K562 (cell line): ENCODE data around the gene SH3PXD2B. TPM values are rescaled to one million over a fixed set of nuclear protein-coding genes. Genes with fewer than 3 reads are reported as not detected.

Source experiments
- ATF1 ChIP-seq, 2 experiments: fragments of 450-650 bp in 1 of 2; IDR thresholded peaks; 2 replicates each; pipeline ENCODE4 v1.6.1; 2016; ENCODE audit warnings: missing compliant biosample characterization in 1 of 2, missing genetic modification characterization in 1 of 2
- CHCHD3 ChIP-seq: fragments of 250-450 bp; sonication (Bioruptor Pico); IDR thresholded peaks from 2 replicates; pipeline ENCODE4 v2.1.2; 2022; ENCODE audit warnings: mild to moderate bottlenecking
- EP400 ChIP-seq: fragments of 450-650 bp; IDR thresholded peaks from 2 replicates; pipeline ENCODE4 v1.6.1; 2017; ENCODE audit warnings: antibody characterized with exemption, mild to moderate bottlenecking, moderate library complexity
- HES1 ChIP-seq: fragments of 450-650 bp; IDR thresholded peaks from 2 replicates; pipeline ENCODE4 v1.6.1; 2016; ENCODE audit warnings: low read depth, mild to moderate bottlenecking, moderate library complexity
- ID3 ChIP-seq, 2 experiments: fragments of 250-450 bp in 1 of 2; fragments of 450-650 bp in 1 of 2; sonication (Bioruptor Pico) in 1 of 2; IDR thresholded peaks; 2 replicates each; pipeline versions ENCODE4 v1.6.1 to v1.8.0; 2016 to 2021; ENCODE audit warnings: mild to moderate bottlenecking in 2 of 2, moderate library complexity in 2 of 2, missing compliant biosample characterization in 1 of 2, missing genetic modification characterization in 1 of 2
- KDM1A ChIP-seq, 2 experiments: fragments of 450-650 bp; IDR thresholded peaks; 2 replicates each; pipeline ENCODE4 v1.6.1; 2016; ENCODE audit warnings: mild to moderate bottlenecking in 2 of 2
- MAX ChIP-seq: sonication (generic); formaldehyde crosslinking; IDR thresholded peaks from 2 replicates; pipeline ENCODE4 v1.9.0; 2022; ENCODE audit warnings: mild to moderate bottlenecking, missing genetic modification reagents
- NCOR1 ChIP-seq: fragments of 450-650 bp; IDR thresholded peaks from 2 replicates; pipeline ENCODE4 v1.6.1; 2016; ENCODE audit warnings: mild to moderate bottlenecking, moderate library complexity
- NR0B1 ChIP-seq: fragments of 450-650 bp; IDR thresholded peaks from one replicate; pipeline ENCODE4 v1.6.1; 2018; ENCODE audit warnings: mild to moderate bottlenecking, moderate library complexity; ENCODE audit not compliant: partially characterized antibody
- NR4A1 ChIP-seq, 2 experiments: fragments of 250-450 bp in 1 of 2; fragments of 450-650 bp in 1 of 2; sonication (Bioruptor Pico) in 1 of 2; IDR thresholded peaks; 2 replicates each; pipeline versions ENCODE4 v1.4.0 to v1.6.1; 2016 to 2020; ENCODE audit warnings: mild to moderate bottlenecking in 2 of 2, missing compliant biosample characterization in 1 of 2, missing genetic modification characterization in 1 of 2, moderate library complexity in 1 of 2
- POLR2G ChIP-seq: fragments of 200-400 bp; formaldehyde crosslinking; IDR thresholded peaks from 2 replicates; pipeline ENCODE4 v1.6.1; 2017; ENCODE audit warnings: low read depth, mild to moderate bottlenecking, antibody characterized with exemption, low read length, moderate library complexity
- RBM34 ChIP-seq: fragments of 200-400 bp; formaldehyde crosslinking; IDR thresholded peaks from 2 replicates; pipeline ENCODE4 v1.6.1; 2018; ENCODE audit warnings: low read length, borderline replicate concordance; ENCODE audit not compliant: insufficient read depth
- RCOR1 ChIP-seq, 2 experiments: IDR thresholded peaks; 2 replicates each; pipeline ENCODE4 v1.6.1; 2012; ENCODE audit warnings: low read depth in 2 of 2, low read length in 2 of 2, borderline replicate concordance in 1 of 2, improper control_type of control experiment in 1 of 2
- RFX5 ChIP-seq: IDR thresholded peaks from 2 replicates; pipeline ENCODE4 v1.6.1; 2011; ENCODE audit warnings: low read depth, mild to moderate bottlenecking, improper control_type of control experiment, low read length
- TEAD1 ChIP-seq, 2 experiments: fragments of 450-650 bp in 1 of 2; sonication (generic) in 1 of 2; formaldehyde crosslinking; IDR thresholded peaks; 2 replicates each; pipeline versions ENCODE4 v1.4.0 to v1.8.0; 2020 to 2022; ENCODE audit warnings: mild to moderate bottlenecking in 2 of 2, missing genetic modification reagents in 1 of 2
- TFAP4 ChIP-seq: sonication (generic); formaldehyde crosslinking; IDR thresholded peaks from 2 replicates; pipeline ENCODE4 v1.8.0; 2022; ENCODE audit warnings: missing genetic modification reagents, mild to moderate bottlenecking, moderate library complexity, borderline replicate concordance
- ZBTB49 ChIP-seq: sonication (generic); formaldehyde crosslinking; IDR thresholded peaks from 2 replicates; pipeline ENCODE4 v1.8.0; 2022; ENCODE audit warnings: missing genetic modification reagents, mild to moderate bottlenecking, borderline replicate concordance
- ZNF408 ChIP-seq: fragments of 250-450 bp; sonication (Bioruptor Pico); IDR thresholded peaks from 2 replicates; pipeline ENCODE4 v1.4.0; 2020; ENCODE audit warnings: low read depth, mild to moderate bottlenecking, moderate library complexity
- ZNF77 ChIP-seq: fragments of 250-450 bp; sonication (Bioruptor Pico); IDR thresholded peaks from 2 replicates; pipeline ENCODE4 v1.5.0; 2020
- ZNF79 ChIP-seq: fragments of 250-450 bp; sonication (Bioruptor Pico); IDR thresholded peaks from 2 replicates; pipeline ENCODE4 v1.4.0; 2020; ENCODE audit warnings: low read depth, mild to moderate bottlenecking, moderate library complexity
- polyA plus RNA-seq, 8 experiments: library from polyadenylated mRNA; depleted of rRNA in 4 of 8; stranded (reverse) in 5 of 8; unstranded in 3 of 8; fragments of >200 nt; fragmentation: Nextera tagmentation in 2 of 8; fragmentation: Illumina TruSeq in 1 of 8; extraction: Ambion mirVana in 2 of 8; extraction: Trizol in 1 of 8; gene quantifications; 2 replicates each; pipeline versions ENCODE4 v1.2.1 to v1.2.3, GENCODE V29; 2011 to 2014; ENCODE audit warnings: inconsistent platforms in 1 of 8, missing spikeins in 1 of 8
- total RNA-seq, 7 experiments: library from RNA; depleted of rRNA in 6 of 7; stranded (reverse); fragments of >200 nt in 6 of 7; fragmentation: Illumina TruSeq in 2 of 7; extraction: Trizol in 2 of 7; gene quantifications; 2 replicates each; pipeline versions ENCODE4 v1.2.1 to v1.2.3, GENCODE V29; 2011 to 2021; ENCODE audit warnings: low replicate concordance in 1 of 7

SH3PXD2B gene
- total and polyA plus RNA-seq, 9 of the 15 experiments (the other 6 are each of a cell fraction or from before 2014, with no cell fraction given) = 0.04 to 0.66 (median 0.19) TPM

- TF ChIP-seq MAX (CRISPR knock-in tag) (peak; percentile 43), NCOR1 (no peak), ZBTB49 (CRISPR knock-in tag) (no peak), TFAP4 (CRISPR knock-in tag) (no peak), ATF1 (CRISPR knock-in tag; IDR thresholded peaks at IDR 0.05) (no peak), ATF1 (tag; IDR thresholded peaks at IDR 0.05) (peak; percentile 31; the same call in 1 of the 2 replicates), ID3 (CRISPR knock-in tag; IDR thresholded peaks at IDR 0.05) (no peak), ID3 (tag; IDR thresholded peaks at IDR 0.05) (no peak), POLR2G (0 out of 2 replicates have a peak, but pooled peaks have one; percentile 17), EP400 (peak; percentile 25; the same call in 1 of the 2 replicates), RCOR1 (IDR thresholded peaks at IDR 0.05; ENCODE audit: borderline replicate concordance in 1 of 2, low read depth in 2 of 2, low read length in 2 of 2) (0 out of 4 replicates have a peak, but pooled peaks of 1 of the 2 experiments have one; percentile 10), NR0B1 (no peak), RBM34 (no peak), HES1 (no peak), ZNF408 (no peak), KDM1A (IDR thresholded peaks at IDR 0.05) (peak in 1 of 2 experiments; percentile 69; a peak in 2 of 4 replicates), CHCHD3 (CRISPR knock-in tag) (no peak), ZNF79 (CRISPR knock-in tag) (no peak), TEAD1 (CRISPR knock-in tag; IDR thresholded peaks at IDR 0.05) (no peak), ZNF77 (CRISPR knock-in tag) (no peak), NR4A1 (CRISPR knock-in tag; IDR thresholded peaks at IDR 0.05) (no peak), NR4A1 (tag; IDR thresholded peaks at IDR 0.05) (0 out of 2 replicates have a peak, but pooled peaks have one; percentile 57), RFX5 (no peak)
These were observed at the start of gene SH3PXD2B (continued) for GRCh38 chr5:172454358-172455086.
